Heart left ventricle (tissue), 16 donors: Measurements from ENCODE around the gene NDUFA6. TPM values are rescaled to one million over a fixed set of nuclear protein-coding genes. Genes with fewer than 3 reads are reported as not detected.
"Not testable (repeated sequence)": the region's sequence is repeated elsewhere in the genome, so short reads cannot be mapped to it uniquely, and the experiment has no call there.

Source experiments
- ATAC-seq, 4 donors: fragments of 200-7000 bp; cut with Tn5 transposase; one replicate each; pipeline ENCODE4 v1.9.1; 2020 to 2022; ENCODE audit warnings: moderate library complexity in 4 of 4, mild to moderate bottlenecking in 3 of 4, moderate number of reproducible peaks in 1 of 4
- DNase-seq, 5 donors: peaks; one replicate each; pipeline ENCODE4 v3.0.0-alpha.2; 2020
- H3K27ac ChIP-seq, 12 donors: fragments of 200-600 bp; sonication (generic) in 4 of 12; one replicate each; pipeline versions ENCODE4 v1.5.0 to v1.8.0; 2016 to 2022; ENCODE audit warnings: mild to moderate bottlenecking in 2 of 12
- H3K27me3 ChIP-seq, 9 donors: fragments of 200-600 bp; sonication (generic) in 2 of 9; one replicate each; pipeline versions ENCODE4 v1.5.1 to v1.8.0; 2016 to 2022; ENCODE audit warnings: mild to moderate bottlenecking in 3 of 9
- H3K36me3 ChIP-seq, 9 donors: fragments of 200-600 bp; sonication (generic) in 2 of 9; one replicate each; pipeline versions ENCODE4 v1.5.0 to v1.8.0; 2018 to 2022; ENCODE audit warnings: mild to moderate bottlenecking in 2 of 9
- H3K4me1 ChIP-seq, 12 donors: fragments of 200-600 bp; sonication (generic) in 4 of 12; one replicate each; pipeline versions ENCODE4 v1.5.0 to v1.8.0; 2016 to 2022; ENCODE audit warnings: mild to moderate bottlenecking in 3 of 12
- H3K4me3 ChIP-seq, 12 donors: fragments of 200-600 bp; sonication (generic) in 4 of 12; one replicate each; pipeline versions ENCODE4 v1.5.0 to v1.8.0; 2017 to 2022; ENCODE audit warnings: mild to moderate bottlenecking in 9 of 12, moderate library complexity in 4 of 12
- H3K9me3 ChIP-seq, 12 donors: fragments of 200-600 bp; sonication (generic) in 4 of 12; one replicate each; pipeline versions ENCODE4 v1.5.0 to v1.8.0; 2016 to 2022; ENCODE audit warnings: mild to moderate bottlenecking in 1 of 12
- POLR2A ChIP-seq, 2 donors: fragments of 450-650 bp; IDR thresholded peaks; one replicate each; pipeline ENCODE4 v1.6.1; 2017; ENCODE audit warnings: antibody characterized with exemption in 2 of 2, mild to moderate bottlenecking in 2 of 2, moderate library complexity in 2 of 2
- WGBS, 4 donors: extraction: QIAGEN DNeasy Blood & Tissue Kit in 2 of 4; methylation state at CpG; one replicate each; pipeline versions ENCODE4 v1.1.5 to v1.1.7; 2013 to 2018; 5-methylcytosine and 5-hydroxymethylcytosine counted together
- intact Hi-C, 10 donors: fragments of 100-400 bp; cut with DNase I; formaldehyde crosslinking; loops; one replicate each; pipeline versions ENCODE4 v1.11.1 to v1.14.2; 2022
- polyA plus RNA-seq, 2 donors: library from polyadenylated mRNA; stranded (reverse); fragments of 200-250 nt; gene quantifications; one replicate each; pipeline ENCODE4 v1.2.3, GENCODE V29; 2013
- total RNA-seq, 9 donors: library from RNA; depleted of rRNA in 2 of 9; stranded (reverse); fragments of >200 nt in 2 of 9; fragmentation: NEBNext Ultra II Directional in 3 of 9; extraction: Animal tissue kit (Norgen Biotek cat#: 25700) in 3 of 9; gene quantifications; one replicate each; pipeline versions ENCODE4 v1.1.0 to v1.2.4, GENCODE V29; 2016 to 2023
- TF ChIP-seq, protein P1 (sequence below), 12 donors: fragments of 200-600 bp; sonication (generic) in 4 of 12; IDR thresholded peaks; one replicate each; pipeline versions ENCODE4 v1.5.0 to v1.8.0; 2018 to 2022; ENCODE audit warnings: antibody characterized with exemption in 12 of 12, mild to moderate bottlenecking in 5 of 12
- donor health status: ischemic (EF 13 %, LVEDD 7.1; RV severe dilation, severe dysfunction).
- donor health status: healthy with polysubstance abuse.
- donor health status: DM: no; HTN: yes; CAD: no.
- donor health status: DM: no; HTN: no; CAD: no.
- donor health status: ischemic (EF 25% LVEDD 6.9; RV normal size, moderate dysfunction).
- donor health status: ischemic (EF 25% LVEDD 5.7; RV mildly dilated, moderate dysfunction).
- donor health status: healthy.
- donor health status: DM: yes; HTN: yes; CAD: no.
- donor health status: ischemic (EF 35%, LVEDD 5.7; RV mildly dilated, moderate dysfunction).
- donor health status: nonischemic (EF 11% LVEDD 7.7; RV severe dilation, severe dysfunction).
- donor health status: DM: yes; HTN: yes; CAD: no.
- donor health status: PGD.
- donor health status: ischemic (EF 29% LVEDD 5.4; RV normal size, mild dysfunction).
- donor health status: nonischemic (EF 23%, LVEDD 6.1; RV moderate dilation, normal function).

NDUFA6 gene
- total and polyA plus RNA-seq, 11 donors: 159 to 601 (median 267) TPM

DNA sequence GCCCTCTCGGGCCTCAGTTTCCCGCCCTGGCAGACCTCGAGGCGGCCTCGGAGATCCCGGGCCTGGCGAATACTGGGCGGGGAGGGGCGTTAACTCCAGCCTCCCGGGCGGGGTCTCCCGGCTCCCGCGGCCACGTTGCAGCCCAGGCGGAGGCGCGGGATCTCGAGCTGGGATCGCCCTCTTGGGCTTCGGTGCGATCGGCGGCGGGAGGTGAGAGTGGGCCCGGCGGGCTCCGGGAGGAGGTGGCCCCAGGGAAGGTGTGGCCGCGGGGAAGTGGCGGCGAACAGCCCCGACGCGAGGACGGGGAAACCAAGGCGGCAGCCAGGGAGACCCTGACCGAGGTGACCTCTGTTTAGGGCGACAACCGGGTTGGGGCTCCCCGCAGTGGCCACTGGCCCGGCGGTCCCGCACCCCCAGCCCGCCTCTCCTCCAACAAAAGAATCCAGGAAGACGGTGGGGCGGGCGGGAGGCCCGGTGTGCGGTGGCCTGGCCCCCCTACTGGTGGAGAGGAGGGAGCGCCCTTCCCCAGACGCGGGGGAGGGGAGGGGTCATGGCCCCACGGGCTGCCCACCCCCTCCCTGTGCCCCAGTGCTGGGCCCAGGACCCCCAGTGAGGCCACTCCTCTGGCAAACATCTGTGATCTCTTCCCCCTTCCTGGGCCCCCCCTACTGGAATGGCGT lies 16.3 kb downstream of the NDUFA6 start, which contains the start of gene PHETA2:
Gene PHETA2, plus strand, starts transcription at position 117 of the 680 bp plus-strand sequence. CDS start 3,046 bp downstream, outside the sequence.
- H3K27me3 ChIP-seq: no peaks in the 10 kb centered on the region
- peaks cover 0 to 25% (median 8%) of the 10 kb centered on the region in 9 donors for H3K36me3 ChIP-seq
- H3K4me1 ChIP-seq: peaks cover 5 to 68% (median 46%) of the 10 kb centered on the region in 12 donors
- peak within 1 kb of the TSS; percentile 56 to 84 (median 78) for H3K4me3 ChIP-seq
- intact Hi-C loops: loop anchor here in 2 of 10 donors (10.0 kb wide), 3 partner anchors 201 to 389 kb away; partner anchors contain the start of genes SNU13 (in 1 of the 2), SREBF2 (in 1 of the 2) and TCF20 (in 1 of the 2)
- 2 to 6% (median 4%) methylated on average over 25 to 55 of the region's 55 CpGs for WGBS, 4 donors
- TF ChIP-seq, protein P1, sequence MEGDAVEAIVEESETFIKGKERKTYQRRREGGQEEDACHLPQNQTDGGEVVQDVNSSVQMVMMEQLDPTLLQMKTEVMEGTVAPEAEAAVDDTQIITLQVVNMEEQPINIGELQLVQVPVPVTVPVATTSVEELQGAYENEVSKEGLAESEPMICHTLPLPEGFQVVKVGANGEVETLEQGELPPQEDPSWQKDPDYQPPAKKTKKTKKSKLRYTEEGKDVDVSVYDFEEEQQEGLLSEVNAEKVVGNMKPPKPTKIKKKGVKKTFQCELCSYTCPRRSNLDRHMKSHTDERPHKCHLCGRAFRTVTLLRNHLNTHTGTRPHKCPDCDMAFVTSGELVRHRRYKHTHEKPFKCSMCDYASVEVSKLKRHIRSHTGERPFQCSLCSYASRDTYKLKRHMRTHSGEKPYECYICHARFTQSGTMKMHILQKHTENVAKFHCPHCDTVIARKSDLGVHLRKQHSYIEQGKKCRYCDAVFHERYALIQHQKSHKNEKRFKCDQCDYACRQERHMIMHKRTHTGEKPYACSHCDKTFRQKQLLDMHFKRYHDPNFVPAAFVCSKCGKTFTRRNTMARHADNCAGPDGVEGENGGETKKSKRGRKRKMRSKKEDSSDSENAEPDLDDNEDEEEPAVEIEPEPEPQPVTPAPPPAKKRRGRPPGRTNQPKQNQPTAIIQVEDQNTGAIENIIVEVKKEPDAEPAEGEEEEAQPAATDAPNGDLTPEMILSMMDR (IDR thresholded peaks at IDR 0.05): peak in 10 of 12 donors; percentile 24 to 50 (median 36)
- peak in 1 of 2 donors; percentile 32 for TF ChIP-seq POLR2A (IDR thresholded peaks at IDR 0.05)
- DNase-seq: peak; percentile 52 to 82 (median 64)
- peak in 1 of 4 donors; percentile 2 for ATAC-seq
- no peaks in the 10 kb centered on the region for H3K9me3 ChIP-seq
- H3K27ac ChIP-seq: peak within 1 kb of the TSS; percentile 80 to 95 (median 89)

DNA sequence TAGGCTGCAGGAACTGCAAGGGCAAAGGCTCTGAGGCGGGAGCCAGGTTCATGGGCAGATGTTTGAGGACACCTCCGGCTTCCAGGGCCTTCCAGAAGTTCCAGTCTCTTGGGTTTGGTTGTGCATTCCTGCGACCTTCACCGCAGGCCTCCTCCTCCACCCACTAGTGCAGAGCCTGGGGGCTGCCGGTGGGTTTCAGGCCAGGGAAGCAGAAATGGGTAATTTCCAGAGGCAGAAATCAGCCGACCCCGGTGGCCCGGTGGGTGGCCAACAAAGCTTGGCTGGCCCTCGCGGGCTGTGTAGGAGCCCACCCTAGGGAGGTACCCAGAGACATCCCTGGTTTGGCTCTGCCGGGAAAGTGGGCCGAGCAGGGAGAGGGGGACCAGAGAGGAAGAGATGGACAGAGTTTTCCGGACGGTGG lies 16.9 kb downstream of the NDUFA6 start:
- WGBS, 4 donors: 61 to 68% (median 66%) methylated on average over 10 to 14 of the region's 14 CpGs
- TF ChIP-seq, protein P1 (IDR thresholded peaks at IDR 0.05): no peak
- TF ChIP-seq POLR2A (IDR thresholded peaks at IDR 0.05): no peak
- no peaks in the 10 kb centered on the region for H3K27me3 ChIP-seq
- intact Hi-C loops: loop anchor here in 2 of 10 donors (10.0 kb wide), 3 partner anchors 201 to 389 kb away; partner anchors contain the start of genes SNU13 (in 1 of the 2), SREBF2 (in 1 of the 2) and TCF20 (in 1 of the 2)
- no peak for DNase-seq
- peaks cover 0 to 29% (median 8%) of the 10 kb centered on the region in 9 donors for H3K36me3 ChIP-seq
- peaks cover 5 to 66% (median 42%) of the 10 kb centered on the region in 12 donors for H3K4me1 ChIP-seq
- H3K9me3 ChIP-seq: no peaks in the 10 kb centered on the region
- peak overlapping the region in 11 of 12 donors; percentile 56 to 84 (median 78) for H3K4me3 ChIP-seq
- ATAC-seq: no peak
- peak overlapping the region in 11 of 12 donors; percentile 83 to 95 (median 89) for H3K27ac ChIP-seq

DNA sequence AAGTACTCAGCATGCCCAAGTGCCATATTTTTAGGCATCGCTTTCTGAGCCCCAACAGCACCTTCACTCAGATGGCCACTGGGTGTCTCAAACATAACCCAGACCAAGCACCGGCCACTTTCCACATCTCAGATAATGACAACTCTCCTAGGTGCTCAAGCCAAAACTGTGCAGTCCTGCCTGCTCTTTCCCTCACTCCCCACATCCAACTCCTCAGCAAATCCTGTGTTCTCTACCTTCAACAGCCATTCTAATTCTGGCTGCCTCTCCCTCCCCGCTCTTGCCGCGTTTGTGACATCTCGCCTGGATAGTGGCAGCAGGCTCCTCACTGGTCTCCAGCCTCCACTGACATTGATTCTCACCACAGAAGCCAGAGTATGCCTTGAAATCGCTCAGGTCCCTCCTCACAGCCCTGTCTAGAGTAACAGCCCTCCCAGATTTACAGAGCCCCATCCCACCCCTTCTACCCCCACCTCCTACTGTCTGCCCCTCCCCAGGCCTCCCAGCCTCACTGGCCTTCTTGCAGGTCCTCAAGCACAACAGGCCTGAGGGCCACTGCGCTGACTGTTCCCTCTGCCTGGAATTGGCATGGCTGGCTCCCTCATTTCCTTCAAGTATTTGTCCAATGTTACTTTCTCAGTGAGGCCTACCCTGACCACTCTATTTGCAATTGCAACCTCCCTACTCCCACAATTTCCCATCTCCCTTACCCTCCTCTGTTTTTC lies 17.8 kb downstream of the NDUFA6 start:
- Histone ChIP-seq H3K36me3 (peaks cover 0 to 34% (median 11%) of the 10 kb centered on the region in 9 donors), H3K4me3 (no peak overlapping the region), H3K27me3 (no peaks in the 10 kb centered on the region), H3K27ac (peak overlapping the region in 6 of 12 donors; percentile 45 to 93 (median 88)), H3K4me1 (peaks cover 3 to 61% (median 35%) of the 10 kb centered on the region in 12 donors), H3K9me3 (no peaks in the 10 kb centered on the region)
- 59 to 74% (median 68%) methylated on average over 8 of the region's 8 CpGs for WGBS, 4 donors
- intact Hi-C loops: loop anchor here in 2 of 10 donors (10.0 kb wide), 3 partner anchors 202 to 388 kb away; partner anchors contain the start of genes SNU13 (in 1 of the 2), SREBF2 (in 1 of the 2) and TCF20 (in 1 of the 2)
- TF ChIP-seq, protein P1 (IDR thresholded peaks at IDR 0.05): no peak
- TF ChIP-seq POLR2A (IDR thresholded peaks at IDR 0.05): no peak
- DNase-seq (peak in 2 of 5 donors; percentile 52 to 55), ATAC-seq (peak in 2 of 4 donors; percentile 9 to 11)

DNA sequence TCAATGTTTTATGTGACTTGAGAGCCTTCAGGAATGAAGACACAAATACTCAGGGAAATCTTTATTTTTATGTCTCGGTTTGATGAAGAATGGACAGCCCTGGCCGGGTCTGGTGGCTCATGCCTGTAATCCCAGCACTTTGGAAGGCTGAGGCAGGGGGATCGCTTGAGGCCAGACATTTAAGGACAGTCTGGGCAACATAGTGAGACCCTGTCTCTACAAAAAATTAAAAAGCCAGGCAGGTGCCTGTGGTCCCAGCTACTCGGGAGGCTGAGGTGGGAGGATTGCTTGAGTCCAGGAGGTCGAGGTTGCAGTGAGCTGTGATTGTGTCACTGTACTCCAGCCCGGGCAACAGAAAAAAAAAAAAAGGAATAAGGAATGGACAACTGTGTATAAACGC lies 19.1 kb downstream of the NDUFA6 start:
- peaks cover 0 to 34% (median 18%) of the 10 kb centered on the region in 9 donors for H3K36me3 ChIP-seq
- 70 to 80% (median 78%) methylated on average over 7 of the region's 7 CpGs for WGBS, 4 donors
- H3K27ac ChIP-seq: peak overlapping the region; percentile 67 to 94 (median 86)
- H3K4me3 ChIP-seq: peak overlapping the region in 9 of 12 donors; percentile 64 to 98 (median 74)
- ATAC-seq, H3K9me3 ChIP-seq, H3K27me3 ChIP-seq, DNase-seq: not testable (repeated sequence)
- H3K4me1 ChIP-seq: peaks cover 3 to 58% (median 34%) of the 10 kb centered on the region in 12 donors
- intact Hi-C loops: loop anchor here in 2 of 10 donors (10.0 kb wide), 3 partner anchors 203 to 387 kb away; partner anchors contain the start of genes SNU13 (in 1 of the 2), SREBF2 (in 1 of the 2) and TCF20 (in 1 of the 2)
